GM10847 (cell line): ENCODE results near the gene PTRH1.

Experiments used
- POLR2A ChIP-seq: IDR thresholded peaks from 2 replicates; pipeline ENCODE4 v1.6.1; 2011; ENCODE audit not compliant: insufficient read length; ENCODE audit errors: extremely low read depth

The PTRH1 gene, protein sequence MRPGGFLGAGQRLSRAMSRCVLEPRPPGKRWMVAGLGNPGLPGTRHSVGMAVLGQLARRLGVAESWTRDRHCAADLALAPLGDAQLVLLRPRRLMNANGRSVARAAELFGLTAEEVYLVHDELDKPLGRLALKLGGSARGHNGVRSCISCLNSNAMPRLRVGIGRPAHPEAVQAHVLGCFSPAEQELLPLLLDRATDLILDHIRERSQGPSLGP

DNA sequence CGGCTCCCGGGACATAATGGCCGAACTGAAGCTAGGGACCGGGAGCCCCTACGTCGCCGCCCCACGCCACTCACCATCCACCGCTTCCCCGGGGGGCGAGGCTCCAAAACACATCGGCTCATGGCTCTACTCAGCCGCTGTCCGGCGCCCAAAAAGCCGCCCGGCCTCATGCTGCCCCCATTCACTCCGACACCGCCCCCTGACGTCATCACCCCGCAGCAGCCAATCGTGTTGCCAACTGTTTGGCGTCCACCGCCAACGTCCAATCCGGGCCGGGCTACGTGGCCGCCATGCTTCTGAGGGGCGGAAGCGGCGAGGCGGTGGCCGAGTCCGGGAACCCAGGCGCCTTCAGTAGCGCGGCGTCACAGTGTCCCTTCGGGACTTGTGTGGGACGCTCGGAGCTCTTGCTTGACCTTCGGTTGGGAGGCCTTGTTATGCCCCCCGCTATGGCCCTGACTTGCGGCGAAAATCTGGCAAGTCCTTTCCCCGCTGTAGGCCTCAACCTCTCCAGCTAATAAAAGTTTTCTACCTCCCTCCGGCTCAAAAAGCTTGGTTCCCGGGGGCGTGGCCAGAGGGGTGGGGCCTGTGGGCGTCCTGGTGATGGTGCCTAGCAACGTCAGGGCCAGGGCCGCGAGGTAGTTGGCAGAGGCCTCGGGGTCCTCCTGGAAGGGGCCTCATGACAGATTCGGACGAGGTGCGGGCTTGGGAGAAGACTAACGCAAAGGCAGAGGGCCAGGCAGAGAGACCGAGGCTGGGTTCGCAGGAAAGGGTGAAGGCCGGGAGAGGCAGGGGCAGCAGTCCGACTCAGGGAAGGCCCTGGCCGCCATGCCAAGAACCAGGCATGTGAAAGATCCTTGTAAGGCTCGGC is at the start of gene PTRH1, which contains the start of gene TTC16:
TSS of gene PTRH1 (minus strand) at position 194 of the 868 bp plus-strand sequence. CDS start at position 170, 24 bp downstream.
TSS of gene TTC16 (plus strand) at position 610 of the 868 bp plus-strand sequence. CDS start at position 677, 67 bp downstream.
- TF ChIP-seq POLR2A, result no peak

DNA sequence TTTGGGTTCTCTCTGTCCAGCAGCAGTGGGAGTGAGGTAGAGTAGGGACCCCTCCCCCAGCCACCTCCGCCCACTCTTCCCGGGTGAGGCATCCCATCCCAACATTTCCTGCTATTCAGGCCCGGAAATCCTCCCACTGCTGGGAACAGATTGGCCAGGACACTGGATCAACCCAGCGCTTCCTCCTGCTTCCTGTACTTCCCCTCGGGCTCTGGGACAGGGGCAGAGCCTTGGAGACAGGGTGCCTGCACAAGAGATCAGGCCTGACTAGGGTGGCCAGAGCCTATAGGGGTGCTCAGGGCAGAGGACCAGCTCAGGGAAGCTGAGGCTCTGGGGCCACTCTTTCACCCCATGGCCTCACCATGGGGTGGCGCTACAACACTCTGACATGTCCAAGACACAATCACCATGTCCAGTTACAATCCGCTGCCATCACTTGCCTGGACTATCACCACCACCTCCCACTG is 48.5 kb upstream of the PTRH1 start:
- no peak for TF ChIP-seq POLR2A

DNA sequence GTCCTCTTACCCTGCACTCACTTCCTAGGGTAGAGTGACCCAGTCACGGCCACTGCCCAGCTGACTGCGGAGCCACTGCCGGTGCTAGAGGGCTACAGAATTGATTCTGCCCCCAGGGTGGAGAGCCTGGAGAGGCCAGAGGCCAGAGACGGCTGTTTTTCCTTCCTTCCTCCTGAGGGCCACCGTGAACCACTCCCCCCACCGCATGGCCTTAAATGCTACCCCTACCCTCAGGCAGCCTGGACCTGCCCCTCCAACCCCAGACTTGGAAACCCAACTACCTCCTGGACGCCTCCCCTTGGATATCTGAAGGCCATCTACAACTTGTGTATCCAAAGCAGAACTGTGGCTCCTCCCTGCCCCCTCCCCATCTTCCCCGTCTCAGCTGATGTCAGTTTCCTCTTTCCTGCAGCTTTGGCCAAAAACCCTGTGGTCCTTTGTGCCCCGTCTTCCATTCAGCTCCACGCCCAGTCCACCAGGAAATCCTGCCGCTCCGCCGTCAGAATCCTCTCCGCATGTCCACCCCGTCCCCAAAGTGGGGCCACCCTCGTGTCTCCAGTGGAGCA is 46.7 kb upstream of the PTRH1 start:
- no peak for TF ChIP-seq POLR2A

DNA sequence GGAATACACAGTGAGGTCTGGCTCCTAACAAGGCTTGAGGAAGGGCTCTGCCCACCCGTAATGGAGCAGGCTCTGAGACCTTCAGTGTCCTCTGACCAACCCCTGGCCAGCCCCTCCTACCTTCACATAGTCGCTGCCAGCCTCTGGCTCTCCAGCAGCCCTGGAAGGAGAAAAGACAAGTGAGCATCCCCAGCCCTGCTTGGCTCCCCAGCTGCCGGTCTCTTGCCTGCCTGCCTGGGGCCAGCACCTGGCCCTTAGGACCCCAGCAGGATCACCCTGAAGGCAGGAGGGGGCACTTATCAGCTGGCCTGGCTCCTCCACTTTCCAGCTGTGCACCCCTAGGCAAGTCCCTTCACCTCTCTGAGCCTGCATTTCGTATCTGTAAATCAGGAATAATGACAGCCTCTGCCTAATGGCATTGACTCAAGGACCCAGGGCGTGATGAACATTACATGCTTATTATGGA is 46.1 kb upstream of the PTRH1 start:
- TF ChIP-seq POLR2A, result no peak

DNA sequence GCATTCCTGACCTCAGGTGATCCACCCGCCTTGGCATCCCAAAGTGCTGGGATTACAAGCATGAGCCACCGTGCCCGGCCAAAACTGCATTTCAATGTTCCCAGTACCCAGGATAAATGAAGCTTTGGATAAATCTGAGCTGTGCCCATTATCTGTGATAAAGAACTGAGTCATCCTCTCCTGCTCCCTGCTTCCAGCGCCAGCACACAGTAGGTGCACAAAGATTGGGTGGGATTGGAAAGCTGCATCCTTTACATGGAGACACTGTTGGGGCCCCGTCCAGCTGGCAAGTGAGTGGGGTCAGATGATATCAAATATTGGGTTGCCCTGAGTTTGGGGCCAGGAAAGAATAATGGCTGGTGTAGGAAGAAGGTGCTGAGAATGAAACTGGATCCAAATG is 45.6 kb upstream of the PTRH1 start:
- no peak for TF ChIP-seq POLR2A

DNA sequence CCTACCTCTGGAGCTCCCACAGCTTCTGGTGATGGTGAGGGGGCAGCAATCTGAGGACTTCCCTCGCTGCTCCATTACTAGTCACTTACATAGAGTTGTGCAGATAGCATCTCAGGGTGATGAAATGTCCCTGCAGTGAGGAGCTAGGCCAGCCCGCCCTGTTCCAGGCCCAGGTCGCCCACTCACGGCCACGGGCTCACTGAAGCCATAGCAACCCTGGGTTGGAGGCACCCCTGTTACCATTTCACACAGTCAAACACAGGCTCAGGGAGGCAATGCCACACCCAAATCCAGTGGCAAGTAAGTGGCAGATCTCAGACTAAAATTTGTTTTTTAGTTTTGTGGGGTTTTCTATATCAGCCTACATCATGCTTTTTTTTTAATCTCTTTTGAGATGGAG is 43.4 kb upstream of the PTRH1 start:
- no peak for TF ChIP-seq POLR2A

DNA sequence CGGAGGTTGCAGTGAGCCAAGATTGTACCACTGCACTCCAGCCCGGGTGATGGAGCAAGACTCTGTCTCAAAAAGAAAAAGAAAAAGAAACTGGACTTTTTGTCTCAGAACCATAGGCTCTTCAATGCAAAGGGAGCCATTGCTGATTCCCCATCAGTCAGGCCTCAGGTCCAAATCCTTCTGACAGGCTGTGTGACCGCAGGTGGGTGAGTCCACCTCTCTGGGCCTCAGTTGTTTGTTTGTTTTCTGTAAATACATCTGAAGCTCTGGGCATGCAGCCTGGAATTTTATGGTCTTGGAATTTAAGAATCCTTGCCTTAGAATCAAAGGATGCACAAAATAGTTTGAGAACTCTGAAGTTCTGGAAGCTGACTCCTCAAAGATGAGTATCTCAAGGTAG is 40.8 kb upstream of the PTRH1 start:
- TF ChIP-seq POLR2A, result no peak

DNA sequence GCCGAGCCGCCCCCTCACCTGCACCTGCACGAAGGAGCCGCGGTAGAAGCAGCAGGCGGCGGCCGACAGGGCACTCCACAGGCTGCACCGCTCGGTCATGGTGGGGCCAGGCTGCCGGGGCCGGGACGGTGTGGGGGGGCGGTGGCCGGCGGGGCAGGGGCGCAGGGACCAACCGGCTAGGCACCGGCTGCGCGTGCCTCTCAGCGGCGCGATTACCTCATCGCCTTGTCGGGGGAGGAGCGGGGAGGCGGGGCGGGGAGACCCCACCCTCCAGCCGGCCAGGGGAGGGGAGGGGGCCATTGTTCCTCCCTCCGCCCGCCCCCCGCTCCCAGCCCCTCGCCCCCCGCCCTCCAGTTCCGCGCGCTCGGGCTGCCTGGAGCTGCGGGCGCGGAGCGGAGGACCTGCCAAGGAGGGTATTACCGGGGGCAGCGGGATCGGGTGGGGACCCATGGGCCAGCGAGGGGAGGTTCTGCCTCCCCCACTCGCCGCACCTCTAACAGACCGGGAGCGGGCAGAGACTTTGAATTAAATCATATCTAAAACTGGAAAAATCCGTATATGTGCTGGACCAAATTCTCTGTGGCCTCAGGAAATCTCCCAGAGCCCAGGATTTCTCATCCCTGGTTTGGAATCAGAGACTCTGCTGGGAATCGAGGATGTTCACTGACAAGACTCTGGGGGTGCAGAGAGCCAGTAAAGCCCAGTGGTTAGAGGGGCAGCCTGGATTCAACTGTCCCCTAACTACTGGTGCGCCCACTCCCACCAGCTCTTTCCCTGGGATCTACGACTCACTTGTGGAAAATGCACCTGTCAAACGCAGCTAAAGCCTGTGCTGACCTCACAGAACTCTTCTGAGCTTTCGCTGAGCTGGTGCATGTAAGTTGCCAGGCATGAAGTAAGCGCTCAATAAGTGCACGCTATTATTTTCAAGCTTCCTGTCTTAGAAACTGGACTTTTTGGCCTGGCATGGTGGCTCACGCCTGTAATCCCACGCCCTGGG is 39.9 kb upstream of the PTRH1 start:
- no peak for TF ChIP-seq POLR2A

DNA sequence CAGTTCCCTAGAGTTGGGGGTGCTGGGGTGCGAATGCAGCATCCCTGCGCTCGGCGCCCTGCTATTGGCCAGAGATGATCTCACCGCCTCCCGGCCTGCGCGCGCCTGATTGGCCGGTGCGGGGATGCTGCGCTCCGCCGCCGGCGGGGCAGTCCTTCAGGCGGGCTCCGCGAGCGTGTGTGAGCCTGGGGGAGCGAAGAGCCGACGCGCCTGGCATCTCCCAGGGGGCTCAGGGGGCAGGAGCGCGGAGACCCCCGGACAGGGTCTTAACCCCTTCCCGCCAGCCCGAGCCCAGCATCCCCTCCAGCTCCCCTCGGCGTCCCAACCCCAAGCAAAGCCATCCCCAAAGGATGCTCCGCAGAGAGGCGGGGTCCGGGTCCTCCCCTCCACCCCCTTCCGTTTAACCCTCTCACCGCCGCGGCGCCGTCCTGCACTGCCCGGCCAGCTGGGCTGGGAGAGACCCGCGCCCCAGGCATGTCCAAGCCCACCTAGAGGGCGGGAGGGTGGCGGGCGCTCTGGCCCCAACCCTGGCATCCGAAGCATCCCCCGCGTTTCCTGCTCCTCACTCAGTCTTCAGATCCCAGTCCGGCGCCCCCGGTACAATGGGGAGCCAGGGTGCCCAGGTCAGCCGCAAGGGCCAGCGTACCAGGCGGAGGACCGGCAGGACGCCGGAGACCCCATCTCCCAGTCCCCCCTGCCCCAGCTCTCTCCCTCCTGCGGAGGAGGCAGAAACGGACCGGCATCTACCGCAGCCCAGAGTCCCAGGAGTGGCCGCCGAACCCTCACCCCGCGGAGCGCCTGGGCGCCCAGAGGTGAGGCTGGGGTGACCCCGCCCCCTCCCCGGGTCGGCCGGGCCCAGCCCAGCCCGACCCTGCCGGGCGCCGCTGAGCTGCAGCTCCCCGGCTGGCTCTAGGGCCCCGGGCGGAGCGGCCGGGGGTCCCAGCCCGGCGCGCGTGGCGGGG is 38.9 kb upstream of the PTRH1 start:
- no peak for TF ChIP-seq POLR2A

DNA sequence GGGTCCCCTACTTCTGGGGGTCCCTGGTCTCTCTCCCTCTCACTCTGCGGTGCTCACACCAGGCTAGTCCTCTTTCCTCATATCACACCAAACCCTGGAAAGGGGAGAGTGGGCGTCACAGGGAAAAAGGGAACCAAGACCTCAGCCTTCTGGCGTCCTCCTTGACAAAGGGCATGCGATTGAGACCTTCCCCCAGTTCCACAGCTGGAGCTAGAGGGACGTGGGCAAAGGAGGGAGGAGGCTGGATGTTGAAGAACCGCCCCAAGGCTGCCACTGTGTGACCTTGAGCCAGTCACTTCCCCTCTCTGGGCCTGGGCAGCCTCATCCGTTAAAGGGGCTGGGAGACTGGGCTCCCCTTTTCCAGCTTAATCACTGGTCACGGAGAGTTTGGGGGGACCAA is 38.2 kb upstream of the PTRH1 start:
- TF ChIP-seq POLR2A, result no peak

DNA sequence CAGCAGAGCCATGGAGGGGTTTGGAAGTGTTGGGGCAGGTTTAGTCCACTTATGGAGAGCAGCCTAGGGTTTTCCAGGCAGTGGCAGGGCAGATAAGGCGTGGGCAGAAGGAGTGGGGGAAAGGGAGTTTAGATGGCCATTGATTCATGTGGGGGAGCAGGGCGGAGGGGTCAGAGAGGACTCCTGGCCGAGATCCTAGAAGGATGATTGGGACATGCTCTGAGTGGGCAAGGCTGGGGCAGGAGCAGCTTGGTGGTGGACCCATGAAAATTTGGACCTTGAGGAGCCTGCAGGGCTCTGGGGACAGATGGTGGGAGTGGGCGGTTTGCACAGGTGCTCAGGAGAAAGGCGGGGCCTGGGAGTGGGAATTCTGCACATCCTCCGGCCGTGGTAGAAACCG is 37.7 kb upstream of the PTRH1 start:
- TF ChIP-seq POLR2A, result no peak

DNA sequence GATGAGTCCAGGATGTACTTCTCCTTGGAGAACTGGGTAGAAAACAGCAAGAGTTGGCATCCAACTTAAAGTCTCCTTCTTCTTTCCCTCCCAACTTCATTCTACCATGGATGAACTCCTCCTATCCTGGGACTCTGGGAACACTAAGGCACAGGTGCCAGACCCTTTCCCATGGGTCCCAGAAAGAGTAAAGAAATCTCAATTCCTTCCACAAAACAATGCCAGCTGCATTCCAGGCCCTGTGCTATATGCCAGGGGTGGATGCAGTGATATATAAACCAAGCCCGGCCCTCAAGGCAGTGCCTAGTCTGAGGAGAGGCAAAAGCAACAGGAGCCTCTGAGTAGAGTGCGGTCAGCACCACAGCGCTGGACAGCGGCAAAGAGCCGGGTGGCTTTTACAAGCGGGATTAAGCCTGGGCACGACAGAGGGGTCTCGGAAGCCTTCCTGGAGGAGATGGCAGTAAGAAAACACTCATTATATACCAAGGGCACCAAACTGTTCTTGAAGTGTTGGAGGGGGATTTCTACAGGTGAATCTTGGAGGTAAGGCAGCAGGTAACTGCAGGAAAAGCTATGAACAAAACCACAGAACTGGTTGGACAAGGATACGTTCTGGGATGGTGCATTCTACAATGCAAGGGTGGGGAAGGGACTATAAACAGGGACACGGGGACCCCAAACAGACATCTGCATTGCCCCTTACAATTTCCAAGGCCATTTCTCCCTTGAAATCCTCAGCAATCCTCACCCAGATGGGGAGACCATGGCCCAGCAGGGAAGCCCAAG is 36.0 kb upstream of the PTRH1 start:
- TF ChIP-seq POLR2A, result no peak
